ENCODE results near the gene ZDHHC11.
"Not testable (repeated sequence)": the region's sequence is repeated elsewhere in the genome, so short reads cannot be mapped to it uniquely, and the experiment has no call there.

ZDHHC11 gene

DNA sequence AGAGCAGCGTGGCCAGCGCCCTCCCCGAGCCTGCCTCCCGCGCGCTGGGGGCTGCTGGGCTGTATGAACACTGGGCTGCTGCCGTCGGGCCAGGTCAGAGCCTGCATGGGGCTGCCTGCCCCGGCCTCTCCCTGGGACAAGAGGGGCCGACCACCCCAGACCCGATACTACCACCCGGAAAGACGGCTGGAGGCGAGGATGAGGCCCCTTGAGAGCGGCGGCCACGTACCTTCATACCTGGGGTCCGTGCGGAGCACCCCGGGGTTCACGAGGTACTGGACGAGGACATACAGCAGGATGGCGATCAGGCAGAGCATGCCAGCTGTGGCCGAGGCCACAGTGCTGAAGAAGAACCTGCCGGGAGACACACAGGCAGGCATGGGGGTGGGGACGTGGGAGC, 7.4 kb downstream of the ZDHHC11 start:
- not testable (repeated sequence) for DNase-seq

DNA sequence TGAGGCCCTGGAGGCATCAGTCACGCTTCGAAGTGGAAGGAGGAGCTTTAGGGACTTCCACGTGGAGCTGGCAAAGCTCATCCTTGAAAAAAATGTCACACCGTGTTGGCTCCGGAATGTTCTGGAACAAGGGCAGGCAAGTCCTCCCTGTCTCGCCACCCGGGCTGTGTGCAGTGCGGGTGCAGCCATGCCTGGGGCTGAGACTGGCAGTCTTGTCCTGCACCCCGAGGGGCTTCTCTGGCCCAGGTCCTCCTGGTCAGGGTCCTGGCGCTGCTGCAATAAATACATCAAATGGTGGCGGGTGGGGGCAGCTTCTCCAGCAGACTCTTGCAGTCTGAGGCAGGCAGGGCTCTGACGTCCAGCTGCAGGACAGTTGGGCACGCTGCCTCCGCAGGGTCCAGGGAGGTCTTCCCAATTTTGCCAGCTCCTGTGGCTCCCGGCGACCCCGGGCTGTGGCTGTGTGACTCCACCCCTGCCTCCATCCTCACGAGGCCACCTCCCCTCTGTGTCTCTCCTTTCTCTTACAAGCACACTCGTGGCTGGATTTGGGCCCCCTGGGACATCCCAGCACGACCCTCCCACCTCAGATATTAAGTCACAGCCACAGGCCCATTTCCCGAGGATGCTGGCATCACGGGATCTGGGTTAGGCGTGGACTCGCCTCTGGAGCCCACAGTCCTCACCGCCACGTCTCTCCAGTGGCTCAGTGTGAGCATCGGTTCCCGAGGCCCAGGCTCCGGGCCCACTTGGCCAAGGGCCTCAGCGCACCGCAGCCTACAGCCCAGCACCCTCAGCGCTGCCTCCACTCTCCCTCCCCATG, 8.2 kb downstream of the ZDHHC11 start:
- DNase-seq = not testable (repeated sequence)

DNA sequence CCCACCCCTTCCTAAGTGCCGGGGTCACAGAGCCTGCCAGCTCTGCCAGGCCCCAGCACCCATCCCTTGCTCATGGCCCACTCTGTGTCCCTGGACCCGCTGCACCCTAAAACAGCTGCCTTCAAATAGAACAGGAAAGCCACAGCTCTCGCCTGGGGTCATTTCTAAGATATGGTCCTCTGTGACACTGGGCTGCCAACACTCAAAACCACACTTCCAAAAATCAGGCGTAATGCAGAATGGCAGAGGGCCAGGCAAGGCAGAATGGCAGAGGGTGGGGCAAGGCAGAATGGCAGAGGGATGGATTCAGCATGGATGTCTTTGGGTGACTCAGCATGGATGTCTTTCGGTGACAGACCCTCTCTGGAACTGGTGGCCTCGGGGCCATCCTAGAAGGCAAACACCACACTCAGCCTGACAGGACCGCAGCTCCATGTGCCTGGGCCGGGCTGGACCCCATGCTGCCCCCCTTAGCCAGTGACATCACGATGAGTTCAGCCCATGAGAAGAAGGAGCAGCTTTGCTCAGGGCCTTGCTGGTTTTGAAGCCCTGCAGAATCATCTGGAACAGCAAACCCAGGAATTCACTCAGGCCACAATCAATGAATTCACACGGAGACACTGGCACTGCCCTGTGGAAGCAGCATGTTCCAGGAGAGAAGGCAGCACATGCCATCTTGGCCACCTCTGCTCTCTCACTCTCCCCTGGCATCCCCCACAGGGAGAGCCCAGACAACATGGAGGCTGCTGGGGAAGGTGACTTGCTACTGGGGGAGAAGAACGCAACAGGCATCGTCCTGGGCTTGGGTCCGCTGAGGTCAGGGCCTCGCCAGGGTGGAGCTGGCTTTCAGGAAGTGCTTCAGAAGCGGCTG, 9.0 kb downstream of the ZDHHC11 start:
- not testable (repeated sequence) for DNase-seq

DNA sequence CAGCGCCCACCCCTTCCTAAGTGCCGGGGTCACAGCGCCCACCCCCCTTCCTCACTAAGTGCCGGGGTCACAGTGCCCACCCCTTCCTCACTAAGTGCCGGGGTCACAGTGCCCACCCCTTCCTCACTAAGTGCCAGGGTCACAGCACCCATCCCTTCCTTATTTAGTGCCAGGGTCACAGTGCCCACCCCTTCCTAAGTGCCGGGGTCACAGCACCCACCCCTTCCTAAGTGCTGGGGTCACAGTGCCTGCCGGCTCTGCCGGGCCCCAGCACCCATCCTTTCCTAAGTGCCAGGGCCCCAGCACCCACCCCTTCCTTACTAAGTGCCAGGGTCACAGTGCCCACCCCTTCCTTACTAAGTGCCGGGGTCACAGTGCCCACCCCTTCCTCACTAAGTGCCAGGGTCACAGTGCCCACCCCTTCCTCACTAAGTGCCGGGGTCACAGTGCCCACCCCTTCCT, 9.8 kb downstream of the ZDHHC11 start:
- not testable (repeated sequence) for DNase-seq

DNA sequence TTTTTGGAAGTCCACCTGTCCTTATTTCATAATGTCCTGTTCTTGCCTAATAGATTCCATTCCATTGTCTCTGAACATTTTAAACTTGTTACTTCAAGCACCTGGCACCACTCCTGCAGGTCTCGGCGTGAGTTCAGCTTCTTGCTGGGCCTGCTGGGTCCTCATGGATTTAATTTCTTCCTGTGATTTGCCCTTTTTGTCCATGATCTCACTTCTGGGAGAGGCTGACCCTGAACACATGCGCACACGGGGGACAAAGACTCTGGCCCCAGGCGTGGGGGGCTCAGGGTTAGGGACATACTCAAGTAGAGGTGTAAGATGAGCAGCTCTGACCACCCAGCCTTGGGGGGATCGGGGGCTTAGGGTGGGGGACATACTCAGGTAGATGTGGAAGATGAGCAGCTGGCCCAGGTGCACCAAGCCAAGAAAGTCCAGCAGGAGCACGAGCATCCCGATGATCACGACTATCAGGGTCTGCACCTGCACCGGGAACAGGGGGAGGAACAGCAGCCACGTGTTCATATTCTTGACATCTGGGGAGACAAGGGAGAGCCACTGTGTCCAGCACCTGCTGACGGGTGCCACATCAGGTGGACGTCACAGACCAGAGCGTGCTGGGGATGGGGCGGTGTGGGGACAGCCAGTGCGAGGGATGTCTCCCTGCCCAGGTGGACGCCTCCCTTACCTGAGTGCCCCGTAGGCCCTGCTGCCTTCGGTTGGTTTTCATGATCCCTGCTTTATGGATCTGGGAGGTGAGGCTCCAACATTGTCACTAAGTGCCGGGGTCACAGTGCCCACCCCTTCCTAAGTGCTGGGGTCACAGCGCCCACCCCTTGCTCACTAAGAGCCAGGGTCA, 10.4 kb downstream of the ZDHHC11 start:
- not testable (repeated sequence) for DNase-seq

DNA sequence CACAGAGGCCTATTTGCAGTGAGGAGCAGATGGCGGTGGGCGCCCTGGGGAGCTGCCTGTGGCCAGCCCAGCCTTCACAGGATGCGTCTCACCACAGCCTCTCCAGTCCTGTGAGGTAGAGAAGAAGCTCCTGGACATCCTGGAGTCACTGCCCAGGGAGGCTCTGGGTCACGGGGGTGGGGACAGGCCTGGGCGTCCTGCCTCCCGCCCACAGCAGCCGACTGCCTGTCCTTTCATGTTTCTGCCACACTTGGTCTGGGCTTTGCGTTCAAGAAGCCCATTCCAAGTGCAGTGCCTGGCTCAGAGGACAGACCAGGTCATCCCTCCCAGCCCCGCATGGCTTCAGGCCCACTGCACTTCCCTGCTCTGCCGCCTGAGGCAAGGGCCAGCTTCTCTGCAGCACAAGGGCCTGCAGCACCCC, 12.3 kb downstream of the ZDHHC11 start:
- not testable (repeated sequence) for DNase-seq

DNA sequence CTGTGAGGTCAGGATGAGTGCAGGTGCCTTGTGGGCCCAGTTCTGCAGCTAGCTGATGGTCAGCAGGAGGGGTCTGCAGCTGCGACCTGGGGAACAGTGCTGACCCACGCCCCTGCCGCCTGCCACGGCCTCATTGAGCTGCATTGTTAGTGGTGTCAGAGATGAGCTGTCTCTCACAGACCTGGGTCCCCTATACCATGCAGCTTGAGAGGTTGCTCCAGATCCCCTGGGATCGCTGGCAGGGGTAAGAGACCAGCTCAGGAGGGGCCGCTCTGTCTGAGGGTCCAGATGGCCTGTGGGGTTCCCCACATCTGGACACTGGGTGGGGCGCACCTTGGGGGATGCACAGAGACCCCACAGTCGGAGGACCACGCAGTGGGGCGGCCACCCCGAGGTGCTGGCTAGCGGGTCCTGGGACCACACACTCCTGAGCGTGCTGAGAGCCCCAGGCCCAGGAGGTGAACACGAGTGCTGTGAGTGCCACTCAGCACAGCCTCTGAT, 13.1 kb downstream of the ZDHHC11 start:
- not testable (repeated sequence) for DNase-seq

DNA sequence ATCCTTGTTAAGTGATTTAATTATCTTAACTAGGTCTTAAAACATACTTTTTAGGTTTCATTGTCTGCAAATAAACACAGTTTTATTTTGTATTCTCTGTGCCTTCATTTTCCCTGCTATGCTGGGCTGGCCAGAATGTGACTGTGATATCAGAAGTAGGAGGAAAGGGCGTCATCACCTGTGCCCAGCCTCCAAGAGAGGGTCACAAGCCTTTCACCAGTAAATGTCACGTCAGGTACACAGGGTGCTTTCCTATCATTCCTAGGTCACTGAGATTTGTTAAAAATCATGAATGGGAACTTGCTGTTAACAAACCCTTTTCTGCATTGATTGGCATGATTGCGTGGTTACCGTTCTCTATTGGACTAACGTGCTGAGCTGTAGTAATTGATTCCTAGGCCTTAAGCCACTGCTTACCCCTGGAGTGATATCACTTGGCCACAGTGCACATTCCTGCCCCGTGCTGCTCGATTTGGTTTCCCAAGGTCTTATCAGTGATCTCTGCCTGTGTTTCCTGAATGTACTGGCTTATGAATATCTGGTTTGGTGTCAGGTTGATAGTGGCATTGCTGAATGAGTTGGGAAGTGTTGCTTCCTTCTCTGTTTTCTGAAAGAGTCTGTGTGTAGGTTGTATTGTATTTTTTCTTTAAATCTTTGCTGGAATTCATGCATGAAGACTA, 14.7 kb downstream of the ZDHHC11 start:
- not testable (repeated sequence) for DNase-seq

DNA sequence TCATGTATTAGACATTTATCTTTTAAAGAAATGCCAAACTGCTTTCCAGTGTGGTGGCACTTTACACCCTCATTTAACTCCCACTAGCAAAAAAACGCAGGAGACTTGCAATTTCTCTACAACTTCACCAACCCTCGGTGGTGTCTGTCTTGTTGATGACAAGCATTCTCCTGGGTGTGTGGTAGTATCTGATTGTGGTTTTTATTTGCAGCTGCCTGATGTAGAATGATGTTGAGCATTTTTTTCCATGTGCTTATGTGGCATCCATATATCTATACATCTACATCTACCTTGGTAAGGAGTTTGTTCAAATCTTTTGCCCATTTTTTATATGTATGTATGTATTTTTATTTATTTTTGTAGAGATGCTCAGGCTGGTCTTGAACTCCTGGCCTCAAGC, 16.8 kb downstream of the ZDHHC11 start:
- DNase-seq = not testable (repeated sequence)

DNA sequence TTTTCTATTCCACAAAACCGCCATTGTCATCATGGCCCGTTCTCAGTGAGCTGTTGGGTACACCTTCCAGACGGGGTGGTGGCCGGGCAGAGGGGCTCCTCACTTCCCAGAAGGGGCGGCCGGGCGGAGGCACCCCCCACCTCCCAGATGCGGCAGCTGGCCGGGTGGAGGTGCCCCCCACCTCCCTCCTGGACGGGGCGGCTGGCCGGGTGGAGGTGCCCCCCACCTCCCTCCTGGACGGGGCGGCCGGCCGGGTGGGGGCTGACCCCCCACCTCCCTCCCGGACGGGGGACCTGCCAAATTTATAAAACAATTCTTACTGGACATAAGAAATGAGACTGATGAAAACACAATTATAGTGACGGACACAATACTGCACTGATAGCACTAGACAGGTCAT, 22.6 kb downstream of the ZDHHC11 start:
- not testable (repeated sequence) for DNase-seq

DNA sequence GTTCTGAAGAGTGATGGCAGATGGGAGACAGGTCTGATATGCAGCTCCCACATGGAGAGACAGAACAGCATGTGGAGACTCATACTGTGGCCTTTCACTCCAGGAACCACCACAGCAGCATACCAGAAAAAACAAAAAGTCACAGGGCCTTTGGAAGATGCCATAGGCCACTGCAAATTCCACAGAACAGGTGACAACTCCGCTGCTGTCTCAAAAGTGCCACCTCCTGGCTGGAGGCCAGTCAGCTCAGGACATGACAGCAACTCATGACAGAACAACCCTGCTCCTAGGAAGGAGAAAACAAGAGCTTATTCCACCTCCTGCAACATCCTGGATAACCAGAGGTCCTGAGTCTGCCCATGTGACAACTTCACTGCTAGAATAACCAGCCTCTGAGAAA, 25.2 kb downstream of the ZDHHC11 start:
- DNase-seq = not testable (repeated sequence)

DNA sequence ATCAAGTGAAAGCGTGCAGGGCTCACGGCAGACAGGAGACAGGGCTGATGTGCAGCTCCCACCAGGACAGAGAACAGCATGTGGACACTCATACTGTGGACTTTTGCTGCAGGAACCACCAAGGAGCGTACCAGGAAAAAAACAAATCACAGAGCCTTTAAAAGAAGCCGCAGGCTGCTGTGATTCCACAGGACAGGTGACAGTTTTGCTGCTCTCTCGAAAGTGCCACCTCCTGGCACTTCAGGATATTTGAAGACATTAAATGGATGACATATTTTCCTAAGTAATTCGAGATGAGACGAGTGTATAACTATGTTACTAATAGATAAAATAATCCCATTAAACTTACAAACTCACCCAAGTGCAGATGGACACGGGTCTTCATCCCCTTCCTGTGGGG, 29.3 kb downstream of the ZDHHC11 start:
- DNase-seq = no peak

DNA sequence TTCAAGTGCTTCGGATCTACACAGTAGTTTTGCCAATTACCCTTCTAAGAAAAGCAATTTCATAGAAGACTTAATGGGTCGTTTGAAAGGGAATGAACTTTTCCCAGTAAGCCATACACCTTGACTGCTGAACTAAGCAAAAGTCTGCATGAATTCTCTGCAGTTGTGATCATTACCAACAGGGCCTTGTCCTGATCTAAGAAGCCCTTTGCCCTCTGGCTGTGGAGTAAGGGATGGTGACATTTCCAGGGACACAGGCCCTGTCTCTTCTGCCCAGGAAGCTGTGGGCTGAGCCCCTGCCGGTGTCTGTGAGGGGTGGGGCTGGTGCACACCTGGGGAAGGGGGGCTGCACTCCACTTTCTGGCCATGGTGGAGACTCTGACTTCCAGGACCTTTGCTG, 30.5 kb downstream of the ZDHHC11 start:
- no peak for DNase-seq

DNA sequence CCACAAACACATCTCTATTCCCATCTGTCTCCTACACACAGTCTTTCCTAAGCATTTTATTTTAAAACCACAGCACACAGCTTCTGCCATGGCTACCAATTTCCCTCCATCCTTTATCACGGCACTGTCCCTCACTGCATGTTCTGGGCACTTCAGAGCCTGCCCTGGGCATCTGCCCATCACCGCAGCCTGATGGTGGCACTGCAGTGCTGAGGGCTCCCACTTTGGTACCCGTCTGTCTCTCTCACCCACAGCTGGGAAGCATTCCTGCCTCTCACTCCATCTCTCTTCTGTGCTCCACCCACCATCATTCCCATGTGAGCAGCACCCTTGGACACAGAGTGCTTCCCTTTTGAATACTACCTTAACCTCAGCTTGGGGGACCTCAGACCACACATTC, 31.7 kb downstream of the ZDHHC11 start:
- no peak for DNase-seq

DNA sequence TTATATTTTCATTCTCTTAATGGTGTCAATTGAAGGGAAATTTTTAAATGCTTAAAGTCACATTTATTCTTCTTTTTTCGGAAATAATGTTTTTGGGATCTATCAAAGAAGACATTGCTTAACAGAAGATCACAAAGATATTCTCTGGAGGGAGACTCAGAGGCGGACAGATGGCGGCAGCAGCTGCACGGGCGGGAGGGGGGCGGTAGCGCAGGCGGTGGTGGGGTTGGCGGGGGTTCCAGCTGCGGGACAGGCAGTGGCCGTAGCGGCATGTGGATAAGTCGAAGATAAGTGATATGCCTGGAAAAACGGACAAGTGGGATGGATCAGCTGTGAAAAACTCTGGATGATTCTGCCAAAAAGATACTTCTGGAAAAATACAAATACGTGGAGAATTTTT, 34.6 kb downstream of the ZDHHC11 start:
- no peak for DNase-seq

DNA sequence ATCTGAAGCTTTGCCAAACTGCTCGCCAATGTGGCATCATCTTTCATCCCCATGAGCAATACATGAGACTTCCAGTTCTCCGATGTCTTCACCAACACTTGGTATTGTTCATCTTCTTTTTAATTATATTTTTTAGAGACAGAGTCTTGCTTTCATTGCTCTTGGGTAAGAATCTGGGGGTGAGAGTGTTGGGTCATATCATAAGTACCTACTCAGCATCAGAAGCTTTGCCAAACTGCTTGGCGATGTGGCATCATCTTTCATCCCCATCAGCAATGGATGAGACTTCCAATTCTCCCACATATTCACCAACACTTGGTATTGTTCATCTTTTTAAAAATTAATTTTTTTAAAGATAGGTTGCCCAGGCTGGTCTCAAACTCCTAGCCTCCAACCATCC, 35.3 kb downstream of the ZDHHC11 start:
- DNase-seq = no peak

DNA sequence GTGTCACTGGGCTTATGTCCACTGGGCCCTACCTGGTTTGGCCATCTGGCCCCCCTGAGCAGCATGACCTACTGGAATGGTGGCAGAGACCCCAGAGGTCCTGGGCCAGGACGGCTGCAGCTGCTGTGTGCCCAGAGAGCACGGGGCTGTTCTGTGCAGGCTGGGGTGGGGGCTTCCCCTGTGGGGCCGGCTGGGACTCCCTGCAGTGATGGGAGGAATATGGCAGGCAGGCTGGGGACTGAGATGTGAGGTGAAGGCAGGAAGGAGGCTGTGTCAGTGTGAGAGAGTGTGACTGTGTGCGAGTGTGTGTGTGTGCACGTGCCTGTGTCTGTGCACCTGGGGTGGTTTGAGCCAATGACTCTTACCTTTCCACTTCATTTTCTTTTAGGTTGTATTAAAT, 37.2 kb downstream of the ZDHHC11 start:
- DNase-seq = not testable (repeated sequence)

DNA sequence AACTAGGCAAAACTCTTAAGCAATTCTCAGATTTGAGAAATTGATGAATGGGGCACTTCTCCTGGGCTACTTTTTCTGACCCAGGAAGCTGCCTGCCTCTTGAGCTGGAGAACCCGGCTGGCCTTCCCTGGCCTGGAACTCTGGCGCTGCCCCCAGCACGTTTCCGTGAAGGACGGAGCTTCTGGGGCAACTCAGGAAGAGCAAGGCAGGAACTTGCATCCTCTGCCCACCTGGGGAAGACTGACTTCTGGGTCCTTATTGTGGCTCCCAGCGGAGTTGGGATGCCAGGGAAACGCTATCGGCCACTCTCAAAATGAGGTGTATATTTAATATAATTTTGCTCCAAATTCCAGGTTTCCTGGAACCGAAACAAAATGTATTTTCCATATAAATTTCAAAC, 39.4 kb downstream of the ZDHHC11 start:
- not testable (repeated sequence) for DNase-seq

DNA sequence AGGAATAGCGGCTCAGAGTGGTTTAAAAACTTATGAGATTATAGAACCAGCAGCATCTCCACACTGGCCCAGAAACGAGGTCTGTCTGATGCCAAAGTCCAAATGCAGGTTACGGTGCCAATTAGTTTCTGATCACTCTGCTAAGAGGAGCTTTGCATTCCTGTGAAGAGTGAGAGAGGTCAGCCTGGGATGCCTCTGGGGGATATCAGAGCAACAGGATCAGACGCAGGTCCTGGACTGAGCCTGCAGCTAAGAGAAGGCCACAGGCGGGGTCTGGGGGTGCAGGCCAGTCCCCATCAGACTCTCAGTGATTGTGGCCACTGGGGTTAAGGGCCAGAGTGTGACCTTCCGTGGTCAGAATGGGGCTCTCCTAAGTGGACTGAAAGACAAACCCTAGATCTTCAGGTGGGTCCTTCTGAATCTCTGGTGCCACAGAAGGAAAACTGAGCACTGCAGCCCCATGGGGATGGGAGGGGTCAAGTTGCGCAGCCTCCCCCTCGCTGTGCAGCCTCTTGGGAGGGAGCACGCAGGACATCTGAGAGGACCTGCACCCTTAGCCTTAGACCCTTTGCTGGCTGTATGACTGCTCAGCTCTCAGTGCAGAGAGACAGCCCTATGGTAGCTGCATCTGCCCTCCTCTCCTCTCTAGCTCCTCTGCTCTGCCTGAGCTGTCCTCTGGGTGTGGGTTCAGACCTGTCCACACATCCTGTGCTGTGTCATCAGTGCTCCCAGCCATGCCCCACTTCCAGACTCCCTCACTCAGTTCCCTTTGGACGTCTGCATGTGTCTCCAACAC, 42.9 kb downstream of the ZDHHC11 start:
- not testable (repeated sequence) for DNase-seq

DNA sequence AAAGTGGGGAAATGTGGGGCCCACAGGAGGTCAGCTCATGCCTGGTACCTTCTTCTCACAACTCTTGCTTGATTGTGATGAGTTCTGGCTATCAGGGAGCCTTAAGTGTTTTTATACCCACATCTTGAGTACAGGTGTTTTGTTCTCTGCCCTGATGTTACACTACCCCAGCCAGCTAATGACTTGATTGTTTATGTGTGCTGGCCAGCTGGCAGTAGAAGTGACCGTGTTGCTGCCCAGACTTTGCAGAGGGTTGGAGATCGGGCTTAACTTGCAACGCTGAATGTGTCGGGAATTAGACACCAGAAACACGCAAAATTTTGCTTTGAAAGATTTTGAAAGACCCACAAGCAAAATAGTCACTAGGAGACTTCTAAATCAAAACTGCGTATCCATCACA, 49.3 kb downstream of the ZDHHC11 start:
- DNase-seq = no peak

DNA sequence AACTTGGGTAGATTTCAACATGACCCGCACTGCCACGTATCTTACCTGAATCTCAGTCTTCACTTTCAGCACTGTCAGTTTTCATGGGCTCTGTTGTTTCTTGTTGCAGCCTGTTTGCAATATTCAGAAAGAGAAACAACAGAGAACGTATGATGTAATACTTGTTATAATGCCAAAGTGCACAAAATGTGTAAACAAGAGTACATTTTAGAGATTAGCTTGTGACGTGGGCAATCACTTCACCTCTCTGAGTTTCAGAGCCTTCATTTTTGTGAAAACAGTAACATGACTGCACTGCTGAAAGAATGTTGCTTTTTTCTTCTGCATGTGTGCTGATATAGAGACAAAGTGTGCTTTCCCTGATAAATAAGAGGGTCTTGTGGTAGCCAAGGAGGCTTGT, 49.7 kb downstream of the ZDHHC11 start:
- DNase-seq = not testable (repeated sequence)

Data from stimulated activated CD4-positive, alpha-beta T cell treated with anti-CD3 and anti-CD28 coated beads, Interleukin-4, amount 100 ng/mL, for 4 hours (primary cell).